ENCODE measurements around the gene NPAS2. TPM values are rescaled to one million over a fixed set of nuclear protein-coding genes. Genes with fewer than 3 reads are reported as not detected.

The NPAS2 gene
- total RNA-seq, 1 donor from 2014 or later: 39.4 TPM

DNA sequence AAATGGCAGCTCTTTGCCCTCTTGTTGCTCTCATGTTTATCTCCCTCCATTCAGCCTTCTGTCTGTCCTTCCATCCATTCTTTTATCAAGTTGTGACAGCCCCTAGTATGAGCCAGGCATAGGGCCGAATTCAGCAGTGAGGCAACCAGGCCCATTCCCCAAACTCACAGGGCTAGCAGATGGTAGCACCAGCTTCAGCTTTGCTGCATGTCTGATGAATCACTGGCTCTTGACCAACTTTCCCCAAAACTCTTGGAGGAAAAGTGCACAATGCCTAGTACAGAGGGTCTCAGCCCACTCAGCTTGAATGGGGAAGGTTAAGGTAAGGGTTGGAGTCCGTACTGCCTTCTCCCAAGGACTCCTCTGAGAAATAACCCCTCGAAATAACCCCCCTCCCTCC, 35.7 kb downstream of the NPAS2 start:
- H3K27ac Mint-ChIP-seq: no peak overlapping the region
- Histone ChIP-seq H3K4me2 (no peak overlapping the region), H3K9ac (no peak overlapping the region), H3K27me3 (no peaks in the 10 kb centered on the region), H3K4me3 (no peak overlapping the region), H3K27ac (no peak overlapping the region), H3K79me2 (ENCODE audit: low read depth) (no peaks in the 10 kb centered on the region), H2AFZ (replicated peaks) (no peak overlapping the region), H3K36me3 (no peaks in the 10 kb centered on the region), H3K9me3 (ENCODE audit: low read depth) (no peaks in the 10 kb centered on the region), H3K4me1 (peaks cover 6% of the 10 kb centered on the region), H4K20me1 (ENCODE audit: low read depth) (no peaks in the 10 kb centered on the region), H3F3A (ENCODE audit: low read depth) (no peaks in the 10 kb centered on the region)
- H3K4me3 Mint-ChIP-seq: no peak overlapping the region
- TF ChIP-seq CTCF (IDR thresholded peaks at IDR 0.05) (no peak), EZH2phosphoT487 (IDR thresholded peaks at IDR 0.05) (no peak), EZH2 (IDR thresholded peaks at IDR 0.05) (no peak)
- H3K27me3 Mint-ChIP-seq (ENCODE audit: insufficient read depth, low read depth): peaks cover 4% of the 10 kb centered on the region
- H3K9me3 Mint-ChIP-seq: no peaks in the 10 kb centered on the region
- DNase-seq (ENCODE audit: low spot score): no peak
- peaks cover 17% of the 10 kb centered on the region for H3K4me1 Mint-ChIP-seq
- H3K36me3 Mint-ChIP-seq: no peaks in the 10 kb centered on the region

DNA sequence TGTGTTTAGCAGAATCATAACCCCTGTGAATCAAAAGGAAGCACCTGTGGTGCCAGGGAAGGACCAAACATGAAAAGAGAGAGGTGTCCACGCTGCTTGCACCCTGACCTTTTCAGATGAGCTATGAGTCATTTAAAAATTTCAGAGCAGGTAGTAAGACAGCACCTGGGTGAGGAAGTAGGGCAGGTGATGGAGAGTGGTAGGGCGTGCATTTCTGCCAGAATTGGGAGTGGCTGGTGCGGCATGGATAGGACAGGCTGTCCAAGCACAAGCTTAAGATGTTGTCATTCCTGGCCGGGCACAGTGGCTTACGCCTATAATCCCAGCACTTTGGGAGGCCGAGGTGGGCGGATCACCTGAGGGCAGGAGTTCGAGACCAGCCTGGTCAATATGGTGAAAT, 36.8 kb downstream of the NPAS2 start:
- Histone ChIP-seq H4K20me1 (ENCODE audit: low read depth) (no peaks in the 10 kb centered on the region), H3K4me3 (no peak overlapping the region), H3K9me3 (ENCODE audit: low read depth) (no peaks in the 10 kb centered on the region), H3K9ac (no peak overlapping the region), H3K27me3 (no peaks in the 10 kb centered on the region), H3K27ac (no peak overlapping the region), H3K36me3 (no peaks in the 10 kb centered on the region), H2AFZ (replicated peaks) (no peak overlapping the region), H3K79me2 (ENCODE audit: low read depth) (no peaks in the 10 kb centered on the region), H3K4me2 (no peak overlapping the region), H3K4me1 (peaks cover 6% of the 10 kb centered on the region), H3F3A (ENCODE audit: low read depth) (no peaks in the 10 kb centered on the region)
- Mint-ChIP-seq H3K27me3 (ENCODE audit: insufficient read depth, low read depth) (peaks cover 4% of the 10 kb centered on the region), H3K27ac (no peak overlapping the region), H3K4me3 (no peak overlapping the region), H3K9me3 (no peaks in the 10 kb centered on the region), H3K36me3 (no peaks in the 10 kb centered on the region), H3K4me1 (peaks cover 17% of the 10 kb centered on the region)
- no peak for TF ChIP-seq CTCF (IDR thresholded peaks at IDR 0.05)
- TF ChIP-seq EZH2 (IDR thresholded peaks at IDR 0.05): no peak
- no peak for TF ChIP-seq EZH2phosphoT487 (IDR thresholded peaks at IDR 0.05)
- DNase-seq (ENCODE audit: low spot score): no peak

DNA sequence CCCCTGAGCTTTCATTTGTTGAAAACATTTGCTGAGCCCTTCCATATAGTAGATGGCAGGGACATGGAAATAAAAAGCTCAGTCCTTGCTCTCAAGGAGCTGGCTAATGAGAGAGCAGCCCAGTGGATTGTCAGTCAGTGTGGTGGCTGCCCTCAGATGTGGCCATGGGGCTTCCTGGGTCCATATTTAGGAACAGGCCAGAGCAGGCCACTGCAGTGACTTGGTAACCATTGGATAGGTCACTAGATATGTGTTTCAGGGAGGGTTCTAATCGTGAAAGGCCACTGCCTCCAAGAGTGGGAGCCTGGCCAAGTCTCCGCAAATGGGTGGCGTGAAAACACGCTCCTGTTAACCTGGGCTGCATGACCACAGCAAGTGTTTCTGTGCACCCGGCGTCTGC, 37.4 kb downstream of the NPAS2 start:
- Mint-ChIP-seq H3K36me3 (no peaks in the 10 kb centered on the region), H3K4me3 (no peak overlapping the region), H3K27ac (no peak overlapping the region), H3K27me3 (ENCODE audit: insufficient read depth, low read depth) (peaks cover 4% of the 10 kb centered on the region), H3K9me3 (no peaks in the 10 kb centered on the region), H3K4me1 (peaks cover 16% of the 10 kb centered on the region)
- Histone ChIP-seq H3K79me2 (ENCODE audit: low read depth) (no peaks in the 10 kb centered on the region), H3K9ac (no peak overlapping the region), H3K27ac (no peak overlapping the region), H3K4me3 (no peak overlapping the region), H3K9me3 (ENCODE audit: low read depth) (no peaks in the 10 kb centered on the region), H3F3A (ENCODE audit: low read depth) (no peaks in the 10 kb centered on the region), H3K27me3 (no peaks in the 10 kb centered on the region), H3K36me3 (no peaks in the 10 kb centered on the region), H2AFZ (replicated peaks) (no peak overlapping the region), H3K4me2 (no peak overlapping the region), H4K20me1 (ENCODE audit: low read depth) (no peaks in the 10 kb centered on the region), H3K4me1 (peaks cover 6% of the 10 kb centered on the region)
- no peak for DNase-seq (ENCODE audit: low spot score)
- TF ChIP-seq EZH2phosphoT487 (IDR thresholded peaks at IDR 0.05) (no peak), CTCF (IDR thresholded peaks at IDR 0.05) (no peak), EZH2 (IDR thresholded peaks at IDR 0.05) (no peak)
